Posterior cingulate gyrus (tissue), 11 donors: ENCODE measurements around the gene OSBPL3.

Source experiments
- DNase-seq, 10 donors: peaks; one replicate each; pipeline versions ENCODE4 v3.0.0 to v3.0.0-alpha.2; 2020 to 2021; ENCODE audit warnings: mixed read lengths in 3 of 10
- intact Hi-C: fragments of 100-400 bp; cut with DNase I; formaldehyde crosslinking; loops from one replicate; pipeline ENCODE4 v1.15.1; 2023

Gene OSBPL3

GRCh38 chr7:24903559-24903958, 76.4 kb downstream of the OSBPL3 start:
- DNase-seq, result no peak
- intact Hi-C loops, result no loop called here

- intact Hi-C loops, result no loop called here
- DNase-seq, result no peak
Observed at GRCh38 chr7:24902931-24903330, 77.0 kb downstream of the OSBPL3 start.

GRCh38 chr7:24902276-24902675, 77.7 kb downstream of the OSBPL3 start:
- intact Hi-C loops, result no loop called here
- DNase-seq, result no peak

GRCh38 chr7:24899905-24900304, 80.1 kb downstream of the OSBPL3 start:
- intact Hi-C loops, result no loop called here
- no peak for DNase-seq

GRCh38 chr7:24899161-24899560, 80.8 kb downstream of the OSBPL3 start:
- DNase-seq, result no peak
- intact Hi-C loops, result no loop called here

- no peak for DNase-seq
- intact Hi-C loops, result no loop called here
Observed at GRCh38 chr7:24898691-24899090, 81.3 kb downstream of the OSBPL3 start.

GRCh38 chr7:24896031-24896501, 83.9 kb downstream of the OSBPL3 start:
- intact Hi-C loops, result no loop called here
- no peak for DNase-seq

GRCh38 chr7:24894429-24895221, 85.4 kb downstream of the OSBPL3 start:
- intact Hi-C loops, result no loop called here
- DNase-seq, result no peak

GRCh38 chr7:24891311-24891735, 88.7 kb downstream of the OSBPL3 start:
- DNase-seq, result no peak
- intact Hi-C loops, result no loop called here

GRCh38 chr7:24889611-24890010, 90.4 kb downstream of the OSBPL3 start:
- intact Hi-C loops, result no loop called here
- DNase-seq, result no peak

- intact Hi-C loops, result no loop called here
- DNase-seq, result no peak
Observed at GRCh38 chr7:24888653-24889052, 91.3 kb downstream of the OSBPL3 start.

- no peak for DNase-seq
- intact Hi-C loops, result no loop called here
Observed at GRCh38 chr7:24885716-24886115, 94.3 kb downstream of the OSBPL3 start.

GRCh38 chr7:24885305-24885704, 94.7 kb downstream of the OSBPL3 start:
- intact Hi-C loops, result no loop called here
- DNase-seq, result no peak

GRCh38 chr7:24884401-24884800, 95.6 kb downstream of the OSBPL3 start:
- DNase-seq, result peak in 2 of 10 donors; percentile 18 to 74
- intact Hi-C loops, result no loop called here

- DNase-seq, result no peak
- intact Hi-C loops, result no loop called here
Observed at GRCh38 chr7:24883622-24884013, 96.4 kb downstream of the OSBPL3 start.

GRCh38 chr7:24882989-24883621, 96.9 kb downstream of the OSBPL3 start:
- peak in 3 of 10 donors; percentile 39 to 83 (median 70) for DNase-seq
- intact Hi-C loops, result no loop called here

- intact Hi-C loops, result no loop called here
- DNase-seq, result no peak
Observed at GRCh38 chr7:24881623-24882022, 98.4 kb downstream of the OSBPL3 start.

GRCh38 chr7:24880886-24881285, 99.1 kb downstream of the OSBPL3 start:
- DNase-seq, result no peak
- intact Hi-C loops, result no loop called here

- intact Hi-C loops, result no loop called here
Observed at GRCh38 chr7:24879291-24879690, 100.7 kb downstream of the OSBPL3 start.

GRCh38 chr7:24877790-24878311, 102.1 kb downstream of the OSBPL3 start:
- DNase-seq, result peak in 4 of 10 donors; percentile 23 to 40 (median 36)
- intact Hi-C loops, result no loop called here

More at GRCh38 chr7:24879291-24879690, 100.7 kb downstream of the OSBPL3 start:
- no peak for DNase-seq

- intact Hi-C loops, result no loop called here
- DNase-seq, result no peak
Observed at GRCh38 chr7:24874791-24875190, 105.2 kb downstream of the OSBPL3 start.

- intact Hi-C loops, result no loop called here
Observed at GRCh38 chr7:24873944-24874343, 106.0 kb downstream of the OSBPL3 start.

More at GRCh38 chr7:24873944-24874343, 106.0 kb downstream of the OSBPL3 start:
- no peak for DNase-seq
